Gastroesophageal sphincter (tissue), 4 donors: ENCODE data around the gene SRPX2. TPM values are rescaled to one million over a fixed set of nuclear protein-coding genes. Genes with fewer than 3 reads are reported as not detected.

Source experiments
- ATAC-seq: fragments of 150-250 bp; one replicate; pipeline ENCODE4 v1.9.1; 2016; ENCODE audit warnings: mild to moderate bottlenecking, moderate library complexity
- H3K27ac ChIP-seq, 4 donors: fragments of 200-600 bp; sonication (generic) in 3 of 4; 1 replicate in 3 of 4; 2 replicates in 1 of 4; pipeline ENCODE4 v1.5.1; 2016 to 2019
- H3K27me3 ChIP-seq: fragments of 200-600 bp; sonication (generic); one replicate; pipeline ENCODE4 v1.5.1; 2019
- H3K36me3 ChIP-seq, 2 donors: fragments of 200-600 bp; sonication (generic); one replicate each; pipeline ENCODE4 v1.5.1; 2019; ENCODE audit warnings: control low read depth in 1 of 2
- H3K4me1 ChIP-seq, 3 donors: fragments of 200-600 bp; sonication (generic); 1 replicate in 2 of 3; 2 replicates in 1 of 3; pipeline ENCODE4 v1.5.1; 2016 to 2019; ENCODE audit warnings: control low read depth in 2 of 3
- H3K4me3 ChIP-seq, 2 donors: fragments of 200-600 bp; sonication (generic); one replicate each; pipeline ENCODE4 v1.5.1; 2019; ENCODE audit warnings: mild to moderate bottlenecking in 1 of 2, moderate library complexity in 1 of 2
- H3K9me3 ChIP-seq, 3 donors: fragments of 200-600 bp; sonication (generic); one replicate each; pipeline ENCODE4 v1.5.1; 2017 to 2019; ENCODE audit warnings: control low read depth in 2 of 3
- CTCF ChIP-seq, 4 experiments: fragments of 200-600 bp in 2 of 4; fragments of 450-650 bp in 2 of 4; sonication (generic) in 1 of 4; IDR thresholded peaks; one replicate each; pipeline ENCODE4 v1.5.1; 2017 to 2019; ENCODE audit warnings: antibody characterized with exemption in 4 of 4, mild to moderate bottlenecking in 2 of 4, moderate library complexity in 2 of 4
- EP300 ChIP-seq: sonication (generic); formaldehyde crosslinking; IDR thresholded peaks from one replicate; pipeline ENCODE4 v1.6.1; 2017; ENCODE audit warnings: antibody characterized with exemption, mild to moderate bottlenecking
- POLR2A ChIP-seq, 2 donors: fragments of 450-650 bp; IDR thresholded peaks; one replicate each; pipeline ENCODE4 v1.6.1; 2017; ENCODE audit warnings: antibody characterized with exemption in 2 of 2, mild to moderate bottlenecking in 2 of 2, moderate library complexity in 1 of 2
- POLR2AphosphoS5 ChIP-seq: sonication (generic); formaldehyde crosslinking; IDR thresholded peaks from one replicate; pipeline ENCODE4 v1.6.1; 2017; ENCODE audit warnings: antibody characterized with exemption
- WGBS, 2 donors: methylation state at CpG; one replicate each; pipeline ENCODE4 v1.1.5; 2018; ENCODE audit warnings: low coverage in 1 of 2; 5-methylcytosine and 5-hydroxymethylcytosine counted together
- total RNA-seq, 4 donors: library from RNA; depleted of rRNA; stranded (reverse); fragments of >200 nt; gene quantifications; one replicate each; pipeline ENCODE4 v1.1.0, GENCODE V29; 2016

The SRPX2 gene
- total RNA-seq, 4 donors from 2014 or later: 24.7 to 52.1 (median 39.7) TPM

GRCh38 chrX:100659431-100660137 lies 15.6 kb downstream of the SRPX2 start:
- TF ChIP-seq EP300 (no peak), POLR2AphosphoS5 (no peak), CTCF (IDR thresholded peaks at IDR 0.05) (no peak), POLR2A (IDR thresholded peaks at IDR 0.05) (no peak)
- 57 to 63% methylated on average over 3 to 4 of the region's 4 CpGs for WGBS, 2 donors
- no peak overlapping the region for H3K4me3 ChIP-seq
- no peak overlapping the region for H3K27ac ChIP-seq
- H3K4me1 ChIP-seq: no peaks in the 10 kb centered on the region
- H3K9me3 ChIP-seq: no peaks in the 10 kb centered on the region
- ATAC-seq: no peak
- H3K36me3 ChIP-seq: no peaks in the 10 kb centered on the region
- H3K27me3 ChIP-seq: no peaks in the 10 kb centered on the region

- Histone ChIP-seq H3K9me3 (no peaks in the 10 kb centered on the region), H3K4me1 (no peaks in the 10 kb centered on the region), H3K4me3 (no peak overlapping the region), H3K27ac (no peak overlapping the region), H3K27me3 (no peaks in the 10 kb centered on the region), H3K36me3 (no peaks in the 10 kb centered on the region)
- 40 to 98% methylated on average over 1 to 8 of the region's 13 CpGs for WGBS, 2 donors
- TF ChIP-seq CTCF (IDR thresholded peaks at IDR 0.05) (no peak), POLR2AphosphoS5 (no peak), POLR2A (IDR thresholded peaks at IDR 0.05) (no peak)
- ATAC-seq: no peak
Observed at GRCh38 chrX:100662170-100662569, 18.2 kb downstream of the SRPX2 start.

GRCh38 chrX:100662796-100663195 lies 18.8 kb downstream of the SRPX2 start:
- WGBS, 2 donors: 80 to 94% methylated on average over 3 of the region's 4 CpGs
- Histone ChIP-seq H3K27ac (no peak overlapping the region), H3K4me3 (no peak overlapping the region), H3K4me1 (no peaks in the 10 kb centered on the region), H3K9me3 (no peaks in the 10 kb centered on the region), H3K36me3 (no peaks in the 10 kb centered on the region), H3K27me3 (no peaks in the 10 kb centered on the region)
- ATAC-seq: no peak
- no peak for TF ChIP-seq POLR2A (IDR thresholded peaks at IDR 0.05)

GRCh38 chrX:100663642-100664041 lies 19.6 kb downstream of the SRPX2 start:
- WGBS, 2 donors: 63 to 80% methylated on average over 1 to 2 of the region's 2 CpGs
- no peak for TF ChIP-seq POLR2AphosphoS5
- no peak for TF ChIP-seq EP300
- no peak for TF ChIP-seq CTCF (IDR thresholded peaks at IDR 0.05)
- TF ChIP-seq POLR2A (IDR thresholded peaks at IDR 0.05): no peak
- no peak for ATAC-seq
- H3K4me1 ChIP-seq: no peaks in the 10 kb centered on the region
- H3K9me3 ChIP-seq: no peaks in the 10 kb centered on the region
- no peak overlapping the region for H3K4me3 ChIP-seq
- H3K36me3 ChIP-seq: no peaks in the 10 kb centered on the region
- no peaks in the 10 kb centered on the region for H3K27me3 ChIP-seq
- H3K27ac ChIP-seq: no peak overlapping the region

GRCh38 chrX:100672966-100673365 lies 29.0 kb downstream of the SRPX2 start:
- WGBS, 2 donors: 80% methylated on average over 1 of the region's 3 CpGs; no CpG with 5 or more reads in 1 of the 2 donors
- Histone ChIP-seq H3K27me3 (no peaks in the 10 kb centered on the region), H3K4me1 (no peaks in the 10 kb centered on the region), H3K27ac (no peak overlapping the region), H3K36me3 (peaks cover 0 to 2% of the 10 kb centered on the region in 2 donors), H3K4me3 (no peak overlapping the region), H3K9me3 (no peaks in the 10 kb centered on the region)
- ATAC-seq: no peak
- no peak for TF ChIP-seq EP300
- no peak for TF ChIP-seq POLR2AphosphoS5

- Histone ChIP-seq H3K9me3 (no peaks in the 10 kb centered on the region), H3K27ac (no peak overlapping the region), H3K4me3 (no peak overlapping the region), H3K36me3 (peaks cover 0 to 5% of the 10 kb centered on the region in 2 donors), H3K27me3 (no peaks in the 10 kb centered on the region), H3K4me1 (no peaks in the 10 kb centered on the region)
- WGBS, 2 donors: 71% methylated on average over 2 of the region's 3 CpGs; no CpG with 5 or more reads in 1 of the 2 donors
- peak; percentile 15 for ATAC-seq
- no peak for TF ChIP-seq EP300
- TF ChIP-seq CTCF (IDR thresholded peaks at IDR 0.05): no peak
- no peak for TF ChIP-seq POLR2AphosphoS5
Observed at GRCh38 chrX:100673397-100673953, 29.5 kb downstream of the SRPX2 start.
